ENCODE measurements around the gene MBNL1.

DNA sequence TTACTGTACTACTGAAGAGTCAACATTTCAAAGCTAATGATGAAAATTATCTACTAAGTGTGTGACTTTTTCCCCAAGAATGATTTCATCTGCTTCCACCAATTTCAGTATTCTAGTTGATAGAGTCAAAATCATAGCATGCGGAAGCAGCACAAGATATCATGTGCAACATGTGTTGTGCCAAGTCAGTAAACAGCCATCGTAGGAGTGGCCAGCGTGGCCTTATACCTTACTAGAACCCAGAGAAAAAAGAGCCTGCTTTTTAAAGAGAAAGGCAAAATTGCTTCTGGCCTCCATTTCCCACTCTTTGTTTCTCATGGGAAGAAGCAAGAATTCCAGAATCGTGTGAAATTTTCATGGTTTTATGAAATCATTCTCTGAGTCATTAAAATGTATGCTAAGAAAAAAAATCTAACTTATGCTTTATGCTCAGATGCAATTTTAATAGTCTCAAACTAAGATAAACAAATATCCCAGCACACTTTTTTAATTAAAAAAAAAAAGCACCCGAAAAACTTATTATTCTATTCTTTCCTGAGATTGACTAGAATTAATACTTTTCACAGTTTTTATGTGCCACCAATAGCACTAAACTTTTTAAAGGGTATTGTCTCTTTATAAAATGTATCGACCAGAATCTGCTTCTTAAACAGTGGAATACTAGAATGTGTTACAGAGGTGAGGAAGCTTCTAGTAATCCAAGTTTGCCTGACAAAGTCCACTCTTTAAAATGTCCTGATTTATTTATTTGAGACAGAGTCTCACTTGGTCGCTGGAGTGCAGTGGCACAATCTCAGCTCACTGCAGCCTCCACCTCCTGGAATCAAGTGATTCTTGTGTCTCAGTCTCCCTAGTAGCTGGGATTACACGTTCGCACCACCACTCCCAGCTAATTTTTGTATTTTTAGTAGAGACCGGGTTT, 87.3 kb downstream of the MBNL1 start:
- TF ChIP-seq POLR2A (IDR thresholded peaks at IDR 0.05; ENCODE audit: low read depth, low read length) (no peak), EZH2 (IDR thresholded peaks at IDR 0.05; ENCODE audit: borderline replicate concordance, low read depth, low read length, severe bottlenecking) (no peak), POLR2AphosphoS5 (IDR thresholded peaks at IDR 0.05; ENCODE audit: insufficient read depth, low read depth, low read length) (no peak), JUN (IDR thresholded peaks at IDR 0.05; ENCODE audit: borderline replicate concordance, insufficient read depth, insufficient read length, low read depth) (no peak), FOS (IDR thresholded peaks at IDR 0.05; ENCODE audit: borderline replicate concordance, insufficient read depth, low read length) (no peak), MYC (IDR thresholded peaks at IDR 0.05; ENCODE audit: low read depth, low read length) (no peak), GATA2 (IDR thresholded peaks at IDR 0.05; ENCODE audit: insufficient read depth, insufficient read length, low read depth, low read length) (no peak)
- TF ChIP-seq, protein P1, sequence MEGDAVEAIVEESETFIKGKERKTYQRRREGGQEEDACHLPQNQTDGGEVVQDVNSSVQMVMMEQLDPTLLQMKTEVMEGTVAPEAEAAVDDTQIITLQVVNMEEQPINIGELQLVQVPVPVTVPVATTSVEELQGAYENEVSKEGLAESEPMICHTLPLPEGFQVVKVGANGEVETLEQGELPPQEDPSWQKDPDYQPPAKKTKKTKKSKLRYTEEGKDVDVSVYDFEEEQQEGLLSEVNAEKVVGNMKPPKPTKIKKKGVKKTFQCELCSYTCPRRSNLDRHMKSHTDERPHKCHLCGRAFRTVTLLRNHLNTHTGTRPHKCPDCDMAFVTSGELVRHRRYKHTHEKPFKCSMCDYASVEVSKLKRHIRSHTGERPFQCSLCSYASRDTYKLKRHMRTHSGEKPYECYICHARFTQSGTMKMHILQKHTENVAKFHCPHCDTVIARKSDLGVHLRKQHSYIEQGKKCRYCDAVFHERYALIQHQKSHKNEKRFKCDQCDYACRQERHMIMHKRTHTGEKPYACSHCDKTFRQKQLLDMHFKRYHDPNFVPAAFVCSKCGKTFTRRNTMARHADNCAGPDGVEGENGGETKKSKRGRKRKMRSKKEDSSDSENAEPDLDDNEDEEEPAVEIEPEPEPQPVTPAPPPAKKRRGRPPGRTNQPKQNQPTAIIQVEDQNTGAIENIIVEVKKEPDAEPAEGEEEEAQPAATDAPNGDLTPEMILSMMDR (IDR thresholded peaks at IDR 0.05; ENCODE audit: extremely low read depth in 1 of 2, insufficient read depth in 1 of 2, low read depth in 1 of 2, low read length in 2 of 2): no peak
- TF ChIP-seq, protein P2, sequence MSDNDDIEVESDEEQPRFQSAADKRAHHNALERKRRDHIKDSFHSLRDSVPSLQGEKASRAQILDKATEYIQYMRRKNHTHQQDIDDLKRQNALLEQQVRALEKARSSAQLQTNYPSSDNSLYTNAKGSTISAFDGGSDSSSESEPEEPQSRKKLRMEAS (IDR thresholded peaks at IDR 0.05; ENCODE audit: insufficient read depth, insufficient read length): no peak
